GM21381 (cell line): ENCODE results near the gene YWHAQ.
"Not testable (repeated sequence)": the region's sequence is repeated elsewhere in the genome, so short reads cannot be mapped to it uniquely, and the experiment has no call there.

Experiments
- ATAC-seq: cut with Tn5 transposase; IDR thresholded peaks from one replicate; pipeline ENCODE4 v1.9.1; 2021; ENCODE audit warnings: mild to moderate bottlenecking, moderate library complexity; ENCODE audit not compliant: unreplicated experiment

YWHAQ gene

GRCh38 chr2:9631878-9632700 is 1.3 kb upstream of the YWHAQ start:
- ATAC-seq = no peak

- no peak for ATAC-seq
Measured at GRCh38 chr2:9631553-9631819, 689 bp upstream of the YWHAQ start.

- ATAC-seq = peak; percentile 37
Measured at GRCh38 chr2:9630117-9630735, 571 bp downstream of the YWHAQ start.

- ATAC-seq = no peak
Measured at GRCh38 chr2:9629222-9630116, 1.3 kb downstream of the YWHAQ start.

- no peak for ATAC-seq
Measured at GRCh38 chr2:9627310-9627709, 3.5 kb downstream of the YWHAQ start.

GRCh38 chr2:9623151-9623550 is 7.6 kb downstream of the YWHAQ start:
- ATAC-seq = no peak

- not testable (repeated sequence) for ATAC-seq
Measured at GRCh38 chr2:9621655-9622054, 9.1 kb downstream of the YWHAQ start.

GRCh38 chr2:9618410-9618809 is 12.4 kb downstream of the YWHAQ start:
- no peak for ATAC-seq

- no peak for ATAC-seq
Measured at GRCh38 chr2:9617749-9618148, 13.0 kb downstream of the YWHAQ start.

GRCh38 chr2:9617296-9617695 is 13.5 kb downstream of the YWHAQ start:
- no peak for ATAC-seq

GRCh38 chr2:9614562-9614961 is 16.2 kb downstream of the YWHAQ start:
- no peak for ATAC-seq

- no peak for ATAC-seq
Measured at GRCh38 chr2:9613291-9613690, 17.5 kb downstream of the YWHAQ start.

- ATAC-seq = not testable (repeated sequence)
Measured at GRCh38 chr2:9611549-9611912, 19.3 kb downstream of the YWHAQ start.

- no peak for ATAC-seq
Measured at GRCh38 chr2:9610781-9611548, 19.8 kb downstream of the YWHAQ start.

- ATAC-seq = peak; percentile 10
Measured at GRCh38 chr2:9608491-9608890, 22.3 kb downstream of the YWHAQ start.

GRCh38 chr2:9602412-9602811 is 28.4 kb downstream of the YWHAQ start:
- no peak for ATAC-seq

- ATAC-seq = no peak
Measured at GRCh38 chr2:9601397-9601796, 29.4 kb downstream of the YWHAQ start.

- ATAC-seq = no peak
Measured at GRCh38 chr2:9599430-9599829, 31.4 kb downstream of the YWHAQ start.

- ATAC-seq = no peak
Measured at GRCh38 chr2:9596621-9597311, 34.0 kb downstream of the YWHAQ start.

GRCh38 chr2:9595746-9596145 is 35.1 kb downstream of the YWHAQ start:
- ATAC-seq = no peak
